OCI-M2 (cell line): ENCODE results near the gene FNBP1L.

Experiments
- DNase-seq: peaks from one replicate; lab custom pipeline; 2025; ENCODE audit not compliant: unreplicated experiment; lab: John Stamatoyannopoulos, UW

The FNBP1L gene

DNA sequence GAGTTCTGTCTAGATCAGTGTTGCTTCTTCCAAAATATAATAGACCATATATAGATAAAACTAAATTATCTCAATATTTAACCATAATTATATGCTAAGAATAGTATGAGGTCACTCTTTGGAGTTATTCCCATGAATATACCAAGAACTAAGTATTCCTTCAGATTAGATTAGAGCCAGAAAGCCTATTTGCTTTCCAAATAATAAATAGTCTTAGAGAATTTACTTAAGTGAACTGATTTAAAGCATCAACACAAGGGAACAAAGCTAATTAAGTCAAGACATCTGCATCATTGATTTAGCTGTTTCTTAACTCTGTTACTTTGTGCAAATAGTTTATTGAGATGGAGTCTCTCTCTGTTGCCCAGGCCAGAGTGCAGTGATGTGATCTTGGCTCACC is 35.7 kb downstream of the FNBP1L start:
- DNase-seq = no peak

DNA sequence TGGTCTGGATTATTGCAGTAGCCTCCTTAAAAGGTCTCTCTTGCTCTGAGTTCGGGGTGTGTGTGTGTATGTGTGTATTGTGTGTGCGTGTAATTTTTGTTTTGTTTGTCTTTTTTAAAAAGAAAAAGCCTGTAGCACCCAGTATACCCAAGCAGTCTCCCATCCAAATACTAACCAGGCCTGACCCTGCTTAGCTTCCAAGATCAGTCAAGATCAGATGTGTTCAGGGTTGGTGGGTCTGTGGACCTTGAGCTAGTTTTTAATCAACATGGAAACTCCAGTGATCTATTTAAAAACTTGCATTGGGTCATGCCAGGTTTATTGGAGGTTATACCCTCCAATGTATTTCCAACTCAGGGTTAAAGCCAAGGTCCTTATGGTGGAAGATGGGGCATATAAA is 40.3 kb downstream of the FNBP1L start:
- no peak for DNase-seq

DNA sequence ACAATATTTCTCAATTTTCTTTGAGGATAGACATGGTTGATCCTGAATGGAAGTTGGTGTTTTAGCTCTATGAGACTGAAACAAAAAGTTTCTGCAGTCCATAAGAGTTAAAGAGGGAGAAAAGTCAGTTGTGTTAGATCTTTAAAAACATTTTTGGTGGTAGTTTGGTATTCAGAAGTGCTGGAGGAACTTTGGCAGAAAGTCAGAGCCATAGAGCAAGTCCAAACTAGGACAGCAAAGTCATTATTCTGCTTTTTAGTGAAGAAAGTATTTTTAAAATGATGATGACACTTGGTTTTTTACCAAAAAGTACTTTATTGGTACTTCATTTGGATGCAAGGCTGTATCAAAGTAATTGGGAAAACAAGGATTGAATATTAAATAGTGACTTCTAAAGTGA is 41.8 kb downstream of the FNBP1L start:
- DNase-seq = no peak

DNA sequence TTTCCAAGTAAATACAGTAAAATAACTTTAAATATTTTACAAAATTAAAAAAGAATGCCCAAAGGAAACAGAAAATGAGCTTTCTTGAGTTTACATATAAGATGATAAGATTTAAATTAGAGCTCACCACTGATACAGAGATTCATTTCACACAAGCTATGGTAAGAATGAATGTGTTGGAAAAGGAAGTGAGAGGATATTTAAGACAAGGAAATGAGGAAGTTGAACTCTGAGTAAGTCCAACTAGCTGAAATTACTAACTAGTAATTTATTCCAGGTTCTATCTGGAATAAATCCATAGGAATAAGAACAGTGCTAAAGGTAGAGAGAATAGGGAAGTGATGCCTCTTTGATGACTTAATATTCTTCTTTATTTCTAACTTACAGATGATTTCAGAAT is 42.4 kb downstream of the FNBP1L start:
- no peak for DNase-seq

DNA sequence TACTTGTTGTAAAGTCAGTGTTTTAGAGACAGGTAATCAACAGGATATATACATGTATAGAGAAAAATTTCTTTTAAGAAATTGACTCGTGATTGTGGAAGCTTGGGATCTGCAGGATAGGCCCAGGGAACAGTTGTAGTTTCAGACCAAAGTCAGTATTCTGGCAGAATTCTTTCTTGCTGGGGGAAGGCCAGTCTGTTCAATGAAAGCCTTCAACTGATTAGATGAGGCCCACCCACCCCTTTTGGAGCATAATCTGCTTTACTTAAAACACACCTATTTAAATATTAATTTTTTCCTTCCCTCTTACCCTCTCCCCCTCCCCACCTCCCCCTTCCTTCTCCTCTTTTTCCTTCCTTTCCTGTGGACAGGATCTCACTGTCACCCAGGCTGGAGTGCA is 48.0 kb downstream of the FNBP1L start:
- DNase-seq = no peak

DNA sequence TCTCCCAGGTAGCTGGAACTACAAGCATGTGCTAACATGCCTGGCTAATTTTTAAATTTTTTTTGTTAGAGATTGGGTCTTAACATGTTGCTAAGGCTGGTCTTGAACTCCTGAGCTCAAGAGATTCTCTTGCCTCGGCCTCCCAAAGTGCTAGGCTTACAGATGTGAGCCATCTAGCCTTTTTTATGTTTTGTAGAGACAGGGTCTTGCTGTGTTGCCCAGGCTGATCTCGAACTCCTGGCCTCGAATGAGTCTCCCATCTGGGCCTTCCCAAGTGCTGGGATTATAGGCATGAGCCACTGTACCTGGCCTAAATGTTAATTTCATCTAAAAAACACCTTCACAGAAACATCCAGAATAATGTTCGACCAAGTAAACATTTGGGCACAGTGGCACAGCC is 48.6 kb downstream of the FNBP1L start:
- DNase-seq = no peak

DNA sequence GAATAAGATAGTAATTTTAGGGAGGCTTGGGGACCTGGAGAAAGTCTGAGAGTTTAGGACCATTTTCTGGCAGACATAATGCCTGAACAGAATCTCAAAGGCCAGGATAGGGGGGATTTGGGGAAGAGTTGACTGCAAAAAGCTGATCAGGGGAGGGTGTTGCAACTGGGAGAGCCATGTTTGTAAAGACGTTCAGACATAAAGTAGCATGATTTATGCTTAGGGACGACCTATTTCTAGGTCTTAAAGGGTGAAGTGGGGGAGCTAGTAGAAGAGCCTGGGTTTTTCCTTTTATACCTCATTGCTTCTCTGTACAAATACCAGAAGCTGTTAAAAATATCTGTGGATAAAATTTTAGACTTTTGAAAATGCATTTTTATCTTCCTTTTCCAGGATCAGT is 51.2 kb downstream of the FNBP1L start:
- DNase-seq = no peak

DNA sequence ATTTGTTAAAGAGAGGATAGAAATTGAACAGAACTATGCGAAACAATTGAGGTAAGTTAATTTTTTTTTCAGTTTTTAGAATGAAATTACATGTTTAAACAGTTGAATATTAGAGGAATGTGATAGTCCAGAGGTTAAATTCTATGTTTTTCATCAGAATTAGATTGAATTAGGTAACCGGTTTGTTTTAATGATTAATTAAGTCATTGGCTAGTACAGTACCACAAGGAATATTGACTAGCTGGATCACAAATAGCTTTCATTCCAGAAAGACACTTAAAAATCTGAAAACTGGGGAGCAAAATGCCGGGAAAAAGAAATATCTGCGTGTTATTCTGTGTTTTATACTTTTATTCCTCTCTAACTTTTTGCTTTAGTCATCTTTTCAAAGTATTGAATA is 51.6 kb downstream of the FNBP1L start:
- no peak for DNase-seq

DNA sequence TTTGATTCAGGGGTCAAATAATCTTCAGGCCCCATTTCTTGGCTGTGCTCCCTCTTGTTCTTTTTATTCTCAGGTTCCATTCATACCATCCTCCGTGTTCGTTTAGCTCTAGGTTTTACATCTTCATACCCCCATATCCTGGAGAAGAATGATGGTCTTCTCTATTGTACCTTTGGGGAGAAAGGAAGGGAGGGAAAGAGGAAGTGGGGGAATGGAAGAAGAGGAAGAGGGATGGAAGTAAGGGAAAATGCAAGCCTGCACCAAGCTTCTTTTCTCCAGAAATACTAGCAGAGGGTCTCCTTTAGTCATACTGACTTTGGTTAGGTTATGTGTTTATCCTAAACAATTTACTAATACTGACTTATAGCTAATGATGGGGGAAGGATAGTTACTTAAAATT is 52.4 kb downstream of the FNBP1L start:
- no peak for DNase-seq

DNA sequence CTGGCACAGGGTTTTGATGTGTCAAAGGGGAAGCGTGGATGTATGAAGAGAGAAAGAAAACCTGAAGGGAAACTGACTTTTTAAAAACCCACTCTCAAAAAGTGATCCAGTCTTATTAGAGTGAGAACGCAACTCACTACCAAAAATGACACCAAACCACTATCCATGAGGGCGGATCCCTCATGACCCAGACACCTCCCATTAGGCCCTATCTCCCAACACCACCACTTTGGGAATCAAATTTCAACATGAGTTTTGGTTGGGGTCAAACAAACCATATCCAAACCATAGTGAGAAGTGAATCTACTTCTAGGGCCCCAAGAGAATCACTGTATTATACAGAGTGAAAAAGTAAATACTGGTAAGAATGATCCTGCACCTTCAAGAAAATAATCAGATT is 53.5 kb downstream of the FNBP1L start:
- no peak for DNase-seq

DNA sequence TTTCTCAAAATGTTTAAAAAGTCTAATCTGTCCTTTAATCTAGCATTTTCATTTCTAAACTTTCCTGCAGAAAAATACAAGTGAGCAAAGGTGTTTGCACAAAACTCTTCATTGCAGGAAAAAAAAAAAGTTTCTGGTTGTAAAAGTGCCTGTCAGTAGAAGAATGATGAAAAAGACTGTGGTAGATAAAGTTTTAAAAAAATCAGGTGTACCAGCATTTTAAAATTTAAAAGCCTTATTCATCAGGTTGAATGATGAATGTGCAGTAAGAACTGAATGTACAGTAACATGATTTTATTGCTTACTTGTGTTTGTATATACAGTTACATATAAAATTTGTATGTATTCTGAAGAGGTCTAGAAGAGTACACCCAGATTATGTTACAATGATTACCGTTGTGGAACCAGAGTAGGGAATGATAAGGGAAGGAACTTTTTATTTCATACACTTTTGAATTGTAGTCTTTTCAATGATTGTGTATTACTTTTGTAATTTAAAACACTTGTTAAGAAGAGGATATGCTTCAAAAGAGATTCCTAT is 54.0 kb downstream of the FNBP1L start:
- DNase-seq = no peak

DNA sequence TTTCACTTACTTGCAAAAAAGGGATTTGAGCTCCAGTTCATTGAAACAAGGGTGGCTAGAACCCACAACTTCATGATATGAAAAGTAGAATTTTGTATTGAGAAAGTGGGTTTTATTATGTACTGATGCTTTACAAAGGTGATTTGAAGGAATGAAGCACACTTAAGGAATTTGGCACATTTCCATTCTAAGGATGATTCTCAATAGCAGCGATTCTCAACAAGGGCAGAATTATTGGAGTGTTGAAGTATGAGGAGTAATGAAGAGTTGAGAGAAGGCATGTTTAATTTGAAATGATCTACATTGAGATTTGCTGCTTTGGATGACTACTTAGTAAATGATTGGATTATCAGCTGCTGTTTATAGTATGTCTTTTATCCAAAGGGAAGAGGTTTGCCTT is 54.7 kb downstream of the FNBP1L start:
- DNase-seq = no peak

DNA sequence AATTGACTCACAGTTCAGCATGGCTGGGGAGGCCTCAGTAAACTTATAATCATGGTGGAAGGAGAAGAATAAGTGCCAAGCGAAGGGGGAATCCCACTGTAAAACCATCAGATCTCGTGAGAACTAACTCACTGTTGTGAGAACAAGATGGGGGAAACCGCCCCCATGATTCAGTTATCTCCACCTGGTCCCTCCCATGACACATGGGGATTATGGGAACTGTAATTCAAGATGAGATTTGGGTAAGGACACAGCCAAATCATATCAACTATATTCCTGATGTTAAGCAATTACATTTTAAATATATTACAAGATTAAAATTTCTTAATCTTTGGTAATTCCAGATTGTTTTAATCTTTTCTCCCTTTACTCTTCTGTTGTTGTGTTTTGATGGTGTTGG is 55.2 kb downstream of the FNBP1L start:
- DNase-seq = no peak

DNA sequence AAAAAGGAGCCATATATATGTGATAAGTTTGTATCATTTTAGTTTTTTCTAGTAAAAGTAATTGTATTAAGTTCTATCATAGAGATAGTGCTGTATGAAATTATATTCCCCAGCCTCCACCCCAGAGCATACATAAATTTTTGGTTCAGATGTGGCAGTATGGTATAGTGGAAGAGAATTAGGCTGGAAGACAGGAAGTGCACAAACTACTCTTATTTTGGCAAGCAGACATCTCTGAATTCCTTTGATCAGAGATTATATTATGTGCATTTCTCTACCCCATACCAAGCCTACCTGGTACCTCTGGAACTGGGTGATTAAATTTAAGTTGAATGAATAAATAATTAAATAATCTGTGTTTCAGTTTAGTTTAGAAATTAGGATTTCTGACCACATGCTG is 55.9 kb downstream of the FNBP1L start:
- DNase-seq = no peak

DNA sequence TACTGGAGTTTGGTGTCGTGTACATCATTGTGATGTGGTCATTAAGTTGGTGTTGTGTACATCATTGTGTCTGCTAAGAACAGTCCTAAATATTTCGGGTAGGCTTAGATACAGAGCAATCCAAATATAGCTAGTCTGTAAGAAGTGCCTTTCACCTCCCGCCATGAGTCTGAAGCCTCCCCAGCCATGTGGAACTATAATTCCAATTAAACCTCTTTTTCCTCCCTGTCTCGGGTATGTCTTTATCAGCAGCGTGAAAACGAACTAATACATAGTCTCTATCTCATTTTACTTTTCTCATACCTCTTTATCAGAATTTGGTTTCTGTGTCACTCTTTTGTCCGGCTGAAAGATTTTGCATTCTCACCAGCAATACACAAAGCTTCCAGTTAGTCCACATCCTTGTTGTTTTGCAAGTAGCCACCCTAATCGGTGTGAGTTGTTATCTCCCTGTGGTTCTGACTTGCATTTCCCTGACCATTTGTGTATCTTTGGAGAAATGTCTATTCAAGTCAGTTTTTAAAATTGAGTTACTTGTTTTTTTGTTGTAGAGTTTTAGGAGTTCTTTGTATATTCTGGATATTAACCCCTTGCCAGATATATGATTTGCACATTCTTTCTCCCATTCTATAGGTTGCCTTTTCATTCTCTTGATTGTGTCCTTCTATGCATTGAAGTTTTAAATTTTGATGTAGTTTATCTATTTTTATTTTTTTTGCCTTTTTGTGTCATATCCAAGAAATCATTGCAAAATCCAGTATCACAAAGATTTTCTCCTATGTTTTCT is 56.5 kb downstream of the FNBP1L start:
- no peak for DNase-seq

DNA sequence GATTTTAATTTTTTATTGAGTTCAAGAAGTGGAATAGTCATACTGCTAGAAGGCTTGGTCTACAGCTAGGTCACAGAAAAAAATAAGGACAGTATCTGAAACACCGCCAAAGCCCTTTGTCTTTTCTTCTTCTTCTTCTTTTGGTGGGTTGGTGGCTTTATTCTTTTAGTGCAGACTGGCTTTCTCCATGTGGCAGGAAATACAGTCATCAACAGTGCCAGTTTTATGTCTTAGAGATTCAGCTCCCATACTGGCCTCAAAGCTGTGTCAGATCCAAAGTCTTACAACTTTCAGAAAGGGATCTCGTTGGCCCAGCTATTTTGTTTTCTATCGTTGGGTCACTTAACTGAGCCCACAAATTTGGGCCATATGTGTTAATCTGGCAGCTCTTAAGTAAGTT is 58.2 kb downstream of the FNBP1L start:
- no peak for DNase-seq

DNA sequence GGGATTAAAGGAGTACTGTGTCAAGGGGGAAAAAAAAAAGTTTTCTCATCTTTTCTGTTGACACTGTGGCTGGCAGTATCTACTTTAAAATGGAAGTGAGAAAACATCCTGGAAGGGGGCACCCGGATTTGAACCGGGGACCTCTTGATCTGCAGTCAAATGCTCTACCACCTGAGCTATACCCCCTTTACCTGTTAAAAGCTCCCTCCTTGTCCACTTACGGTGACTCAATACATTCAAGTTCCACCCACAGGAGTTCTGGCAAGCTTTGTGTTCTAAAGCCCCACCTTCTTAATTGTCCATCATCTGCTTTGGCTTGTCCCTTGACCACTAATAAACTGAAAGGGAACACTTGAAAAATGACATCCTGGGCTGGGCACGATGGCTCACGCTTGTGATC is 68.2 kb downstream of the FNBP1L start:
- no peak for DNase-seq

DNA sequence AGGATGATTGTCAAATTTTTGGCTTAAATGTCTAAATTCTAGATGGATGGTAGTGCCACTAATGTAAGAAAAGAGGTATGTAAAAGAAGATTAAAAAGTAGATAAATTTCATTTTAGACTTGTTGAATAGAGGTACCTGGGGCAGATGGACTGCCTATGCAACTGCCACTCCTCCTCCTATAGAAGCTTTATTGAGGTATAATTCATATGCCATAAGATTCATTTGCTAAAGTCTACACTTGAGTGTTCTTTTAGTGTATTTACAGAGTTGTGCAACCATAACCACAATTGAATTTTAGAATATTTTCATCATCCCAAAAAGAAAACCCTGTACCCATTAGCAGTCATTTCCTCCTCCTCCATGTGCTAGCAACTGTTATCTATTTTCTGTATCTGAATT is 70.6 kb downstream of the FNBP1L start:
- DNase-seq = no peak

DNA sequence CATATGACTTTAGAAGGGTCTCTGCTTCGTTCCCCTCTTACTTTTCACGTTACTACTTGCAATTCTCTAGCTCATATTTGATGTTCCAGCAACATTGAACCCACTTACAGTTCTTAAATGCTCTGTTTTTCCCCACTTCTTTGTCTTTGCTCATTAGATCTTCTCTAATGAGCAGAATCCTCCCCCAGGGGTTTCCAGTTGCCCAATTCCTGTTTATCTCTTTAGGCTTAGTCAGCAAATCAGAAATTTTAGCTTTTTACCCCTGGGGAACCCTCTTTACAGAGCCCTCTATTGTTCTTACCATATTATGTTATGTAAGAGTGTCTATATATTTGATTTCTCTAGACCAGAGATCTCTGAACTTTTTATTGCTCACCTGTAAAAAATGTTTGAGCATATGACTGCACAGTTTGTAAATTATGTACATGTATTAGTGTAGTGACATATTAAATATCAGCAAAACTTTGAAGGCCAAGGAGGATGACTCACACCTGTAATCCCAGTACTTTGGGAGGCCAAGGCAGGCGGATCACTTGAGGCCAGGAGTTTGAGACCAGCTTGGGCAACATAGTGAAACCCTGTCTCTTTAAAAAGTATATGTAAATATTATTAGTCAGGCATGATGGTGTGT is 71.4 kb downstream of the FNBP1L start:
- DNase-seq = no peak

DNA sequence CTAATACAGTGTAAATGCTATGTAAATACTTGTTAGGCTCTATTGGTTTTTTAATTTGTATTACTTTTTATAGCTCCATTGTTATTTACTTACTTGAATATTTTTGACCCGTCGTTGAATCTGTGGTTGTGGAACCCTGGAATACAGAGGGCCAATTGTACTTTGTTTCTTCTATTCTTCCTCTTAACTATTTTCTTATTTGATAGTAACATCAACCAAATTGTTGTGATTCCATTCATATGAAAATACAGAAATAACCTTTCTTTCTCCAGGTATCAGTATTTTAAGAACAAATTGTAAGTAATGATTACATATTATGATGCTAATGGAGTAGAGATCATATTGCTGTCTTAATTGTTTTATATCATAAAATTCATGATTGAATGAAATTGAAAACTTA is 73.7 kb downstream of the FNBP1L start:
- DNase-seq = no peak

DNA sequence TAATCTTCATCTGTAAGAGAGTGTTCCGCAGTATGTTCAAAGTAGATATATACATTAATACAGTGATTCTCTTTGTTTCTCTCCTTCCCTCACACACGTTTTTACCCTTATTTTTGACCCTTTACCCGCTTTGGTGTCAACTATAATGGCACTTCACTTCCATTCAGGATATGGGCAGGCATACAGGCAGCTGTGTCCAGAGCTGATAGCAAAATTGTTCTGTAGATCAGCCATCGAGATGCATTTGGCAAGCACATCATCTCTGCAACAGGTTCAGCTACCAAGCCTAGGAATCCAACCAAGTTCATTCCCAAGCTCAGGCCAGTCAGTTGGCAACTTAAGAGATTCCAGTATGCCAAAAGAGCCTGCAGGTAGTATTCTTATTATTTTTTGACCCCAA is 74.8 kb downstream of the FNBP1L start:
- no peak for DNase-seq

DNA sequence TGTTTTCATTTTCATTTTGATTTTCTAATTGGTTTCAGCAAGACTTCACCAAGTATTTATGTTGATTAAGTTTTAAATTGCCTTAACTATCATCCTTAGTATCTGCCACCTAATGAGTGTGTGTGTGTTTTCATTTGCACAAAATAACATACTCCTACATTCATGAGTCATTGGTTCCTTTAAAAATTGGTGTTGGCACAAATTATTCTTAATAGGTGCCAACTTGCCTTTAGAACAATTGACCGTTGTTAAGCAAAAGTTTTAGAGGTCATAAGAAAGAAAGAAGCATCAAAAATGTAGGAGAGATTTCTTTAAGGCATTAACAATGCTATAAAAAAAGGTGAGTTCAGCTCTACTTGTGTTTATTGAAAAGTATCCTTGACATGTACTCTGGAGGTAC is 77.5 kb downstream of the FNBP1L start:
- DNase-seq = no peak

DNA sequence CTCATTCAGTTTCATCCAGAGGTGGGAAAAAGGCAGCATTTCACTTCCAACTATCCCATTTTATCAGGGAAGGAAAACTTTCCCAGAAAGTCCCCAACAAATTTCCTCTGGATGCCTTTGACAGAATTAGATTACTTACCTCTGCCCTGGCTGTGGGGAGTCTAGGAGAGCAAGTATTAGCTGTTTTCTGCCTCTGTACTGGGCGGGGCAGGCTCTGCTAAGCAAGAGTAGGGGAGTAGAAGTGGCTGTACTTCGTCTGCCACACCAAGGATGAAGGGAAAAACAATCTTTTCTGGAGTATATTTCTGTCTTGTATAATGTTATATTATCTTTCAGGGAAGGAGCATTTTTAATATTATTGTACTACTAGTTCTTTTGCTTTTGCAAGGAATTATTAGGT is 78.5 kb downstream of the FNBP1L start:
- no peak for DNase-seq
